ENCODE results near the gene NCMAP.

DNA sequence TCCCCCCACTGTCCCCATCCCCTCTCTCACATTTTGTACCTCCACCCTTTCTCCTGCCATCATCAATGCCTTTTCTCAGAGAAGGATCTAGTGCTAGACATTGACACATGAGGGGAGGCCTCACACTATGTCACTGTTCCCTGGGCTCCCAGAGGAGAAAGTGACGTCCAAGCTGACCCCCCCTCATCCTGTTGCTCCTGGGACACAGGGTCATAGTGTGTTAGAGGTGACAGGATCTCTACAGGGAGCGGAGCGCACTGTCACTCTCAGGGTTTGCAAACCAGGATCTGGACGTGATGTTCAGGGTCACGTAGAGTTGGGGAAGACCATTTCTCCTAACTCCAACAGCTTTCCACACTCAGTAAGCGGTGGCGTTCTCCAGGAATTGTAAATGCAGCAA lies 2.6 kb downstream of the NCMAP start:
- TF ChIP-seq CTCF (conservative IDR thresholded peaks at IDR 0.05 in 1 of 2, IDR thresholded peaks at IDR 0.05 in 1 of 2; ENCODE audit: low read depth in 1 of 2, low read length in 2 of 2) (no peak), EZH2 (IDR thresholded peaks at IDR 0.05; ENCODE audit: low read length, missing control alignments) (no peak)

Data from fibroblast of lung (primary cell).